B cell (primary cell): ENCODE data around the gene RARRES2. TPM values are rescaled to one million over a fixed set of nuclear protein-coding genes. Genes with fewer than 3 reads are reported as not detected.

Experiments used
- ATAC-seq: fragments of 200-7000 bp; cut with Tn5 transposase; one replicate; pipeline ENCODE4 v1.10.0; 2021; ENCODE audit warnings: low read depth, mild to moderate bottlenecking, moderate number of reproducible peaks, moderate library complexity
- CTCF ChIA-PET: fragments of 350-600 bp; sonication (Branson Sonifier 250); formaldehyde crosslinking; loops from one replicate; lab custom pipeline; 2021; ENCODE audit warnings: antibody characterized with exemption, inconsistent platforms; lab: Charles Lee
- POLR2A ChIA-PET: fragments of 350-600 bp; sonication (Branson Sonifier 250); formaldehyde crosslinking; loops from one replicate; lab custom pipeline; 2021; ENCODE audit warnings: antibody characterized with exemption; lab: Charles Lee
- DNase-seq: peaks from one replicate; pipeline ENCODE4 v3.0.0; 2013
- H2AFZ ChIP-seq: 2 replicates; pipeline ENCODE4 v1.6.1; 2012; ENCODE audit warnings: mild to moderate bottlenecking, low read depth, low read length; ENCODE audit not compliant: insufficient read depth, poor library complexity, severe bottlenecking
- H3K27ac ChIP-seq, 2 donors: 1 replicate in 1 of 2; 2 replicates in 1 of 2; pipeline ENCODE4 v1.5.1; 2012 to 2013; ENCODE audit warnings: low read length in 2 of 2, mild to moderate bottlenecking in 2 of 2, moderate library complexity in 1 of 2
- H3K27me3 ChIP-seq, 4 experiments: fragments of 200-600 bp in 1 of 4; sonication (generic) in 1 of 4; replicated peaks in 1 of 4; 1 replicate in 2 of 4; 2 replicates in 2 of 4; pipeline versions ENCODE4 v1.6.1 to v1.7.0; 2013 to 2016; ENCODE audit warnings: low read length in 3 of 4, mild to moderate bottlenecking in 2 of 4, mixed read lengths in 1 of 4, moderate library complexity in 1 of 4; ENCODE audit not compliant: insufficient read depth in 4 of 4, control insufficient read depth in 3 of 4; ENCODE audit errors: control extremely low read depth in 1 of 4
- H3K36me3 ChIP-seq, 2 experiments: replicated peaks in 1 of 2; 1 replicate in 1 of 2; 2 replicates in 1 of 2; pipeline versions ENCODE4 v1.6.1 to v1.7.1; 2013; ENCODE audit warnings: low read length in 1 of 2; ENCODE audit not compliant: insufficient read depth in 2 of 2, control insufficient read depth in 1 of 2; ENCODE audit errors: control extremely low read depth in 1 of 2, extremely low read depth in 1 of 2
- H3K4me1 ChIP-seq, 2 donors: fragments of 200-600 bp in 1 of 2; sonication (generic) in 1 of 2; 1 replicate in 1 of 2; 2 replicates in 1 of 2; pipeline versions ENCODE4 v1.5.1 to v1.6.1; 2013 to 2017; ENCODE audit warnings: low read length in 2 of 2; ENCODE audit not compliant: control insufficient read depth in 2 of 2, insufficient read depth in 2 of 2
- H3K4me2 ChIP-seq: replicated peaks from 2 replicates; pipeline ENCODE3; 2012; ENCODE audit warnings: mild to moderate bottlenecking, low read depth, low read length; ENCODE audit not compliant: poor library complexity, severe bottlenecking
- H3K4me3 ChIP-seq, 5 experiments: fragments of 200-600 bp in 1 of 5; sonication (generic) in 1 of 5; 1 replicate in 3 of 5; 2 replicates in 2 of 5; pipeline versions ENCODE4 v1.5.1 to v1.7.0; 2011 to 2016; ENCODE audit warnings: low read length in 4 of 5, mild to moderate bottlenecking in 4 of 5, low read depth in 2 of 5, control low read depth in 1 of 5, moderate library complexity in 1 of 5; ENCODE audit not compliant: insufficient read depth in 1 of 5; ENCODE audit errors: control extremely low read depth in 1 of 5, extremely low read depth in 1 of 5
- H3K79me2 ChIP-seq: fragments of 200-600 bp; sonication (generic); one replicate; pipeline ENCODE4 v1.6.0; 2016; ENCODE audit warnings: low read length; ENCODE audit not compliant: control insufficient read depth, insufficient read depth
- H3K9ac ChIP-seq: fragments of 200-600 bp; sonication (generic); 2 replicates; pipeline ENCODE4 v1.6.1; 2017; ENCODE audit warnings: mild to moderate bottlenecking, low read length, moderate library complexity
- H3K9me3 ChIP-seq, 3 donors: one replicate each; pipeline versions ENCODE4 v1.6.1 to v1.7.1; 2013; ENCODE audit warnings: low read length in 2 of 3; ENCODE audit not compliant: control insufficient read depth in 2 of 3, insufficient read depth in 1 of 3; ENCODE audit errors: control extremely low read depth in 1 of 3
- H4K20me1 ChIP-seq: 2 replicates; pipeline ENCODE4 v1.6.0; 2012; ENCODE audit warnings: mild to moderate bottlenecking, low read length; ENCODE audit not compliant: insufficient read depth, control insufficient read depth, poor library complexity, severe bottlenecking
- H3K27ac Mint-ChIP-seq: one replicate; pipeline ENCODE4 v1.8.0; 2021; ENCODE audit warnings: mixed read lengths
- H3K27me3 Mint-ChIP-seq: one replicate; pipeline ENCODE4 v1.8.0; 2021; ENCODE audit warnings: mixed read lengths
- H3K4me1 Mint-ChIP-seq: one replicate; pipeline ENCODE4 v1.8.0; 2021; ENCODE audit warnings: mixed read lengths
- H3K4me3 Mint-ChIP-seq: one replicate; pipeline ENCODE4 v1.8.0; 2021; ENCODE audit warnings: mixed read lengths
- H3K9me3 Mint-ChIP-seq: one replicate; pipeline ENCODE4 v1.8.0; 2022; ENCODE audit warnings: mixed read lengths; ENCODE audit not compliant: insufficient read depth
- CTCF ChIP-seq: fragments of 200-600 bp; IDR thresholded peaks from one replicate; pipeline ENCODE4 v1.8.0; 2022; ENCODE audit warnings: antibody characterized with exemption, mild to moderate bottlenecking
- EZH2 ChIP-seq: IDR thresholded peaks from 2 replicates; pipeline ENCODE4 v1.6.1; 2012; ENCODE audit warnings: borderline replicate concordance, low read depth, mild to moderate bottlenecking, moderate library complexity, low read length; ENCODE audit not compliant: insufficient read depth, poor library complexity, severe bottlenecking
- WGBS: methylation state at CpG from one replicate; pipeline ENCODE4 v1.1.5; 2013; ENCODE audit warnings: missing lambda C conversion rate; ENCODE audit not compliant: insufficient coverage; 5-methylcytosine and 5-hydroxymethylcytosine counted together
- intact Hi-C: fragments of 100-400 bp; cut with micrococcal nuclease; formaldehyde crosslinking; loops from one replicate; pipeline ENCODE4 v1.10.0; 2022
- polyA plus RNA-seq: library from polyadenylated mRNA; depleted of rRNA; stranded (reverse); fragments of >200 nt; gene quantifications from 2 replicates; pipeline ENCODE4 v1.2.3, GENCODE V29; 2012
- total RNA-seq, 2 donors: library from RNA; stranded (reverse); fragments of 120-200 nt in 1 of 2; gene quantifications; 1 replicate in 1 of 2; 2 replicates in 1 of 2; pipeline versions ENCODE4 v1.2.3 to v1.2.4, GENCODE V29; 2013 to 2022

RARRES2 gene
- total and polyA plus RNA-seq, 2 donors (not counting 1 experiment from before 2014, with no cell fraction given): not detected

GRCh38 chr7:150335108-150335773, 6.2 kb downstream of the RARRES2 start:
- Histone ChIP-seq H3K36me3 (no peaks in the 10 kb centered on the region), H2AFZ (no peak overlapping the region), H3K27ac (no peak overlapping the region), H3K79me2 (no peaks in the 10 kb centered on the region), H3K4me3 (no peak overlapping the region), H3K27me3 (peaks cover 0 to 5% (median 2%) of the 10 kb centered on the region in 4 experiments), H3K4me2 (no peak overlapping the region), H3K9ac (no peak overlapping the region), H3K9me3 (peaks cover 0 to 2% (median 0%) of the 10 kb centered on the region in 3 donors), H3K4me1 (peaks cover 4% of the 10 kb centered on the region in 2 donors), H4K20me1 (no peaks in the 10 kb centered on the region)
- WGBS: 94% methylated on average over 7 of the region's 7 CpGs
- Mint-ChIP-seq H3K9me3 (no peaks in the 10 kb centered on the region), H3K27me3 (peaks cover 9% of the 10 kb centered on the region), H3K4me1 (peaks cover 12% of the 10 kb centered on the region), H3K4me3 (no peak overlapping the region), H3K27ac (no peak overlapping the region)
- no peak for TF ChIP-seq CTCF
- TF ChIP-seq EZH2: no peak
- ChIA-PET CTCF (no interaction called here), POLR2A (no interaction called here)
- no peak for ATAC-seq
- intact Hi-C loops: no loop called here
- DNase-seq: no peak

GRCh38 chr7:150334108-150334507, 7.3 kb downstream of the RARRES2 start:
- 100% methylated on average over 5 of the region's 8 CpGs for WGBS
- DNase-seq (no peak), ATAC-seq (no peak)
- H3K4me3 ChIP-seq: no peak overlapping the region
- TF ChIP-seq CTCF (no peak), EZH2 (no peak)
- Mint-ChIP-seq H3K27ac (no peak overlapping the region), H3K9me3 (no peaks in the 10 kb centered on the region), H3K27me3 (peaks cover under 1% of the 10 kb centered on the region), H3K4me3 (no peak overlapping the region), H3K4me1 (peaks cover under 1% of the 10 kb centered on the region)
- H3K9ac ChIP-seq: no peak overlapping the region
- H3K9me3 ChIP-seq: no peaks in the 10 kb centered on the region
- H3K4me1 ChIP-seq: no peaks in the 10 kb centered on the region
- H3K27ac ChIP-seq: no peak overlapping the region
- no peaks in the 10 kb centered on the region for H4K20me1 ChIP-seq
- ChIA-PET CTCF (no interaction called here), POLR2A (no interaction called here)
- H3K27me3 ChIP-seq: no peaks in the 10 kb centered on the region
- H3K36me3 ChIP-seq: peaks cover 0 to 3% of the 10 kb centered on the region in 2 experiments
- H3K4me2 ChIP-seq: no peak overlapping the region
- no peak overlapping the region for H2AFZ ChIP-seq
- intact Hi-C loops: no loop called here
- H3K79me2 ChIP-seq: no peaks in the 10 kb centered on the region
